HG03378 (cell line): Measurements from ENCODE around the gene CD248.
A peak's percentile ranks its signal among the peaks of the same experiment; 100 is the strongest.

Experiments used
- ATAC-seq: cut with Tn5 transposase; IDR thresholded peaks from one replicate; pipeline ENCODE4 v1.9.1; 2021; ENCODE audit warnings: mild to moderate bottlenecking, moderate library complexity; ENCODE audit not compliant: unreplicated experiment

The CD248 gene

DNA sequence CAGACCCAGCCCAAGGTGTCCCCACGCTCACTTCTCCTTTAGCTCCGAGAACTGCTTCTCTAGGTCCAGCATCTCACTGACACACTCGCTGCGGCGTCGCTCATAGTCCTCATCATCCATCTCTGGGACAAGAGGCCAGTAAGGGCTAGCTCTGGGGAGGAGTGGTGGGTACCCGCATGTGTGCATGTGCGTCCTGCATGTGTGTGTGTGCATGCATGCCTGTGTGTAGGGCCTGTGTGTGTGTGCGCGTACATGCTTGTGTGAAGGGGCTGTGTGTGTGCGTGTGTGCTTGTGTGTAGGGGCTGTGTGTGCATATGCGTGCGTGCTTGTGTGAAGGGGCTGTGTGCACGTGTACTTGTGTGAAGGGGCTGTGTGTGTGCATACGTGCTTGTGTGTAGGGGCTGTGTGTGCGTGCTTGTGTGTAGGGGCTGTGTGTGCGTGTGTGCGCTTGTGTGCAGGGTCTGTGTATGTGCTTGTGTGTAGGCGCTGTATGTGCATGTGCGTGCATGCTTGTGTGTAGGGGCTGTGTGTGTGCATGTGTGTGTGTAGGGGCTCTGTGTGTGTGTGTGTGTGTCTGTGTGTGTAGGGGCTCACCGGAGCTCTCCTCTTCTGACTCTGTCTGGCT, 24.8 kb upstream of the CD248 start:
- no peak for ATAC-seq

DNA sequence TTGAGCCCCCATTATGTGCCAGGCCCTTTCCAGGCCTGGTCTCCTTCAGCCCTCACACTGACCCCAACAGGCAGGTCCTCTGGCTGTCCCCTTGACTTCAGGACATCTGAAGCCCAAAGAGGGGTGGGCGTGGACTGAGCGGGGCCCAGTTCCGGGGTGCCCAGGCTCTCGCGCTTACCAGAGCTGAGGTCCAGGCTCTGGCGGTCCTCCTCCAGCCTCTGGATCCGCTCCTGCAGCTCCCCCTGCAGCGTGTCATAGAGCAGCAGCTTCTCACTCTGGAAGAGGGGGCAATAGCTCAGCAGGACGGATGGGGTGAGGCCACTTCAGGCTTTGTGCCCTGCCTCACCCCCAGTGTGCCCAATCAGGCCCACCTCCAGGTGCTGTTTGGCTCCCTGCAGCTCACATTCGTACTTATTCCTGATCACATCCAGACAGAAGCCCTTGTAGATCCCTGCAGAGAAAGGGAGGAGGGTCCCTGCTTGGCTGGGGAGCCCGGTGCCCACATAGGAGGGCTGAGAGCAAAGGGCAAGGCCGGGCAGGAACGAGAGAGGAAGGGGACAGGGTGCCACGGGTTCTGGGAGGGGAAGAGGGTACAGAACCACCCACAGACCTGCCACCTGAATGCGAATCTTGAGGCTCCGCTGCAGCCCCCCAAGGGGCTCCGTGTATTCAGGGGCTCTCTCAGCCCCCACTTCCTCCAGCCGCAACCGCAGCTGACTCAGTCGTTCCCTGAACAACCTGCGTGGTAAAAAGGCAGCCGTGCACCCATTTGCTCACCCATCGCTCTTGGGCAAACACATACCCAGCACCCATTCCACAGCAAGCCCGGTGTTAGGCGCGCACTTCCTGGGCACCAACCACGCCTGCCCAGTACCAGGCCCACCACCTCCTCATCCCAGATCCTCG, 24.0 kb upstream of the CD248 start:
- ATAC-seq = no peak

DNA sequence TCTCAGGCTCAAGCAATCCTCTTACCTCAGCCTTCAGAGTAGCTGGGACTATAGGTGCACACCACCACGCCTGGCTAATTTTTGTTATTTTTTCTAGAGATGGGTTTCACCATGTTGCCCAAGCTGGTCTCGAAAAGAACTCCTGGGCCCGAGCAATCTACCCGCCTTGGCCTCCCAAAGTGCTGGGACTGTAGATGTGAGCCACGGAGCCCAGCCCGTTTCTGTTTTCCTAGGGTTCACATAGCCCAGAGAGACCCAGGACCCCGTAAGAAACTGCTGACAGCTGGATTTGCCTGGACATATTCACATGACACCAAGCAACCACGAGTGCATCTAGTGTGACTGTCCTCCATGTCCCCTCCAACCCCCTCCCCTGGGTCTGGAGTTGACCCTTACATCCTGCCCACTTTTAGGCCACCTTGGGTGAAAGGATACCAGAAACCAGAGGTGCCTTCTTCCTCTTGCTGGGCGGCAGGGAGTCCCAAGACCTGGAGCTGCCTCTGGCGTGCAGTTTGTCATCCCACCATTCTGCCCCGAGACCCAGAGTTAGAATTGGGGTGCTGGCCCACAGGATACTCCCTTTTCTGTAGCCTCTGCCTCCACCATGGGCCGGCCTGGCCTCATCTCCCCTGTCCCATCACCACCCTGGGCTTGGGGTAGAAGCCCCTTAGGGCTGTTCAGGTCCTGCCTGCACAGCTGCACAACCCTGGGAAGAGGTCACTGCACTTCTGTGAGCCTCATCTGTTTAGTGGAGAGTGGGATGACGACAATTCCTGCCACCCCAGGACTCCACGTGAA, 23.0 kb upstream of the CD248 start:
- no peak for ATAC-seq

DNA sequence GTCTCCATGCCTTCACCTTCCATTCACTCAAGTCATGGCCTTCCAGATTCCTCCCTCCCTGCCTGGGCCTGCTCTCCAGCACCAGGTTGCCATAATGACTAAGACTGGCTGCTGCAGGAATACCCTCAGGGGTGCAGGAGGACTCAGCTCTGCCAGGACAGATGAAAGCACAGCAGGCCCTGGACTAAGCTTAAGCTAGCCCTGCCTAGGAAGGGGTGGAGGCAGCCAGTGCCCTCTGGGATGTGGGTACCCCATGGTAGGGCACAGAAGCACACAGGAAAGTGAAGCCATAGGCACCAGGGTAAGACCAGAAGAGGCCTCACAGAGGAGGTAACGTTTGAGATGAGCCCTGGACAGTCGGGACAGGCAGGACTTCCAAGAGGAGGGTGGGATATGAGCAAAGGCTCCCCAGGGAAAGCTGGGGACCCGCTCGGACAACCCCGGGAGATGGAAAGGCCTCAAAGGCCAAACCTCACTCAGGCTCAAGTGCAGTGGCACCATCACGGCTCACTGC, 22.4 kb upstream of the CD248 start:
- ATAC-seq = no peak

DNA sequence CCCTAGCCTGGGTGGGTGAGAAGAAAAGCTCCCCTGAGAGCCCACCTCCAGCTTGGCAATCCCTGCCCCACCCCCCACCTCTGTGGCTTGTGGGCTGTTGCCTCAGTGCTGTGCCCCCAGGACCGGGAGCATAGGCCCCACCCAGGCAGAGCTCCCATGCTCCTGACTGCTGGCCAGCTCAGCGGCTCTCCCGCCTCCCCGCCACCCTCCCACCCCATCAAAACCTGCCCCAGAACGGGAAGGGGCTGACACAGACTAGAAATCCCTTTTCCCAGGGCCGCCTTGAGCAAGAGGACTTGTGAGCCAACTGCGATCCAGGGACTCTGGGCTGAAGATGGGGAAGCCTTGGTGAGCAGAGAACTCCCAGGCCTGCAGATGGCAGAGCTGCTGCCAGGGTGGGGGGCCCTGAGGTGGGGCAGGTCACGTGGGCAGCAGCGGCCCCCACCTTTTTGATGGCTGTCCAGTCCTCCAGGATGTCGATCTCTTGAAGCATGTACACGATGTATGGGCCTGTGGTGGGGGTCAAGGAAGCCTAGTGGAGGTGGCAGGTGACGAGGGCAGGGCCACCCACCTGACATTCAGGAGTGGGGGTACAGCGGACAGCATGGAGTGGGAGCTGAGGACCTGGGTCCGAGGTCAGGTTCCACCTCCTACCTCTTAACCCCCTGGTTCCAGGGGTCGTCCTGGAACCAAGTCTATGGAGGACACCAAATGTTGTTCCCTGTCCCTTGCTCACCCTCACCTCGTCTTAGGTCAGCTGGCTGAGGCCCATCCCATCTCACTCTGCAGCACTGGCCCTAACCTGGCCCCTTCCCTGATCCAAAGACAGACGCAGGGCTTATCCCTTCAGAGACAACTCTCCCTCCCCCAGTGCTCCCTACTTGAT, 21.7 kb upstream of the CD248 start:
- ATAC-seq = no peak

DNA sequence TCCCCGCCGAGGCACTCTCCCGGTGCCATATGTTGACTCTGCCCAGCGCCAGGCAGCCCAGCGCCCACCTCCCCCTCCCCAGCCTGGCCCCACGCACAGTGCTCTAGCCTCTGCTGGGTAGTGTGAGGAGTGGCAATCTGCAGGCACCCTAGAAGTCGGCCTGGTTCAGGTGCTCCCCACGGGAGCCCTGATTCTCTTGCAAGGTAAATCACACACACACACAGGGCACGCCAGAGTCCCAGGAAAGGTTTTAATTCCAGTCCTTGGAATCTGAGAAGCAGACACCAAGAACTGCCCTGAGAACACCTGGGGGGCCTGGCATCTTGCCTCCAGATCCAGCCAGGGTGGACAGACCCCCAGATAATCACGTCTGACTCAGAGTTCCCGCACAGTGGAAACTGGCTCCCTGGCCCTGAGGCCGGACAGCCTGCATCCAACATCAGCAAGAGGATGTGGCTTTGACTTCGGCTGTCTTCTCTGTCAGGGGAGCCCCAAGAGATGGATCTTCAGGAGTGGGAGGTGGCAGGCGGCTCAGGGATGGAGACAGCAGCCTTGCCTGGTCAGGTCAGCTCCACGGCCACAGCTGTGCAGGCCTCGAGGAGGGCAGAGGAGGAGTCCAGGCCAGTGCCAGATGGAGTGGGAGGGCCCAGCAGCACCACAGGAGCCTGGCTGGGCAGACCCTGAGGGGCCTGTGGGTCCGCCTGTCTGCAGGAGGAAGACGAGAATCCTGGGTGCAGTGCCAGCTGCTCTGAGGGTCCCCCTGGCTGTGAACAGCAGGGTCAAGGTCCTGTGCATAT, 20.5 kb upstream of the CD248 start:
- ATAC-seq = no peak

DNA sequence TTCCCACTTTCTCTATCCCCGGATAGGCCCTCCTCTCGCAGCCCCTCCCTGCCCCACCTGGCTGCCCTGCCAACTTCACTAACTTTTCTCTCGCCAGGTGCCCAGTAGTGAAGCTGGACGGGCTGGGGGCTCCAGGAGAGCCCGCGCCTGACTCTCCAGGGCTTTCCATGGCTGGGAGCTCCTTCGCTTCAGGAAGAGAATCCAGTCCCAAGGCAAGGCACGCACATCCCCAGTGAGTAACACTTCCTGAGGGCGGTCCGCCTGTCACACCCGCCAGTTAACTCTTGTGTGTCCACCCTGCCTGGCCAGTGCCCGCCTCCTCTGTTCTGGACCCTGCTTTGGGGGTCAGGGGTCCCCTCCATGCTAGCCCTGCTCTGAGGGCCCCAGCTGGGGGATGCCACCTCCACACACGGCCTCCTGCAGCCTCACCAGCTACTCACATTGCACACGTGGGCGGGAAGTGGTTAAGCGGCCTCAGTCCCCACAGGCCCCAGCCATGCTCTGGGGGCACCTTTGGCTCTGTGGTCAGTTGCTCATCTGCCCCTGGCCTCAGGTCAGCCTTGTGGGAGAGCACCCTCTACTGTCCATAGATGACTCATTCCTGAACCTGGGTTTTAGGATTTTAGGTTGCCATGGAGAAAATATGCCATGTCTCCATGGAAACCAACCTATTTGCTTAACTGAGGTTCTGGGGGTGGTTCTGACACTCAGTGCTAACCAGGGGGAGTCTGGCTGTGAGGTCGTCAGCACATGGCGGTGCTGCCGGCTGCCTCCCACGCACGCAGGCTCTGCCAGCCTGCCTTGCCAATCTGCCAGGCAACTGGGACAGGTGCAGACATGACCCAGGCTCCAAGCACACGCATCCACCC, 19.6 kb upstream of the CD248 start, which contains the start of gene RIN1:
Gene RIN1 (minus strand): TSS at position 201 of the 869 bp plus-strand sequence. CDS start 32 bp downstream, at position 169.
- ATAC-seq = peak; percentile 54

DNA sequence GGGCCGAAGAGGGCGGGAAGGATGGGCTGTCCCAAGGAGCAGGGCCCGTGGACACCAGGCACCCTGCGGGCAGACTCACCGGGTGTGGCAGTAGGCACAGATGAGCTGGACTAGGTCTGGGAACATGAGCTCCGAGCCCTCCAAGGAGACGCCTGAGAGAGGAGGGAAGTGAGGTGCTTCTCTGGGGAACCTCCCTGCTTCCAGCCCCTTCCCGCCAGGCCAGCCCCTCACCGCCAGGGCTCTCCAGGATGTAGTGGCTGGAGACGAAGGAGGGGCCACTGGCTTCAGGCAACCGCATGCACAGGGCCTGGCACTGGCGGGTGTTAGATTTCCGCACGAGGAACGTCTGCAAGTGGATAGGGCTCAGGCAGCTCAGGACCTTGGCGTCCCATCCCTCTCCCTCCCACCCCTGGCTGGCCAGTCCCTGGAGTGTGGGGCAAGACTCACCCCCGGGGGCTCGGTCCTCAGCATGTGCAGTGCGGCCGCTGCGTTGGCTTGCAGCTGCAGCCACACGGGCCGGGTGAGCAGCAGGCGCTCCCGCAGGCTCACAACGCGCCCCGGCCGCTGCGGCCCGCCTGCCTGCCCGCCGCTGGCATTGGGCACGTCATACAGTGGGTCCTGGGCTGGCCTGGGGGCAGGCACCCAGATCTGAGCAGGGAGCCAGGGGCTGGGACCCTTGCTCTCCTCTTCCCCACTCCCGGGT, 18.8 kb upstream of the CD248 start:
- no peak for ATAC-seq

DNA sequence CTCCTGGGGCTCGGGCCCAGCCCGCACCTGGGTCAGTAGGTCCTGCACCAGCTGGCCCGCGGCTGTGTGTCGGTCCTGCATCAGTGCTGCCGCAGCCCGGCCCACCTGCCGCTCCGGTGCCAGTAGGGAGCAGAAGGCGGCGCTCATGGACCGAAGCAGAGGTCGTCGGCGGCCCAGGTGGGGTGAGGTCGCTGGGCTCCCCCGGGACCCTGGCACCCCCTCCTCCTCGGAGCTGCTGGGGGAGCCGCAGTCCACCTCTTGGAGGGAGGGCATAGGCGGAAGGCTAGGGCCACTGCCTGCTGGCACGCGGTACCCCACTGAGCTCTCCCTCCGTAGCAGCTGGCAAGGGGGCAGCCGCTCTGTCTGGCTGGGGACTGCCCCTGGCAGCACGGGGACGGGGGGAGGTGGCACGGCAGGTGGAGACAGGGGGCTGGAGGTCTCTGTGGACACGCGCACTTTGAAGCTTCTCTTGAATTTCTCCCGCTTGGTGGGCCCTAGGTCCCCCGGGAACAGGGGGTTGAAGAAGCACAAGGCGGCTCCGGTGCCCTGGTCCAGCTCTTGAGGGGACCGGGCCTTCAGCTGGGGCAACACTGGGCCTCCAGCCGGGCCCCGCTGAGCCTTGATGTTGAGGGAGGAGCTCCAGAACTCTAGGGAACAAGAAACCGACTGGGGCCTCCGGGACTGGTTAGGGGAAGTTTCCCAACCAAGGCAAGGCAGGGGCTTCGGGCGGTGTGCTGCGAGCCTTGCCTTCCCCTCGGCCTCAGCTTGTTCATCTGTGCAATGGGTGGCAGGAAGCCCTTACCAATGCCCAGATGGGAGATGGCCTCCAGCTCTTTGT, 18.0 kb upstream of the CD248 start:
- ATAC-seq = no peak

DNA sequence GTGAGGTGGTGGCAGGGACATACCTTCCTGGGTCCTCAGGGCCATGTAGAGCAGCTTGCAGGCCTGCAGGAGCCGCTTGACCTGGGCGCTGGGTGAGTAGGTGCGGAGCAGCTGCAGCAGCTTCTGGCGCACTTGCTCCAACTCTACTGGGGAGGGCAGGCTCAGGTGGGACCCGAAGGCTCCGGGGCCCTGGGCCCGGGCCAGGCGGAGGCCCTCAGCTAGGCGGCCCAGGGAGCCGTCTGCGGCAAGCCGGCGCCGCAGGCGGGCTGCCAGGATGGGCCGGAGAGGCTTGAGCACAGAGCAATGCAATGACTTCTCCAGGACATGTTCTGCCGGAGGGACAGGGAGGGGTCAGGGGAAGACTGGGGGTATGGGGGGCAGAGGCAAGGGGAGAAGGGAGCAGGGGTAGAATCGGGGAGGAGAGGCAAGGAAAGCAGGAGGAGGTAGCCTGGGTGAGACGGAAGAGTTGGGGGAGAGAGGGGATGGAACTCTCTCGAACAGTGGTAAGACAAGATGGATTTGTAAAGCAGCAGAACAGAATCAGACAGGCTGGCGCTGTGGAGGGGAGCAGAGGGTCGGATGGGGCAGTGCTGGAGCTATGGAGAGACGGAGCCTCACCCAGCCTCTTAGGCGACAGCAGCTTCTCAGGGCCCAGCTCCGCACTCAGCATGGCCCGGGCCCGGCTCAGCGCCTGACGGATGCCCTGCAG, 17.2 kb upstream of the CD248 start:
- no peak for ATAC-seq

DNA sequence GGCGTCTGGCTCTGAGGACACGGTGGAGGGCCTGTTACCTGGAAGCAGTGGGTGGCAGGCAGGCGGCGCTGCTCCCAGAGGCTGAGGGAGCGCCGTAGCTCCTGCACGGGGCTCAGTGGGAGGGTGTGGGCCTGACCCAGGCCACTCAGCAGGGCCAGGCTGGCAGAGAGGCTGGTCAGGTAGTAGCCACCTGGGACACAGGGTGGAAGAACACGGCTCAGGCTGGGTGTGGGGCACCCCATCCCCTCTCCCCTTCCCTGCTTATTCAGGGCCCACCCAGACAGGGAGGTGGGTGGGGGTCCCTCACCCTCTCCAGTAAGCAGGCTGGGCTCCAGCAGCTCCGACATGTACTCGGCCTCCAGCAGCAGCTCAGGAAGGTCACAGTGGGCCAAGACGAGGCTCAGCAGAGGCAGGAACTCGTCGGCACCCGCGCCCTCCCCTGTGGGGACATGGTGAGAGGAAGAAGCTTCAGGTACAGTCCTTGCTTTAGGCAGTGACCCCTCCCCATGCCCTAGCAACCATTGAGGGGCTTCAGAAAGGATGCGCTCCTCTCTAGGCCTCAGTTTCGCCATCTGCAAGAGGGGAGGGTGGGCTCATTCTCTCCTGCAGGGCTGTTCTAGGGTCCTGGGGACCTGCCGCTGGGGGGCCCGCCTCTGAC, 16.5 kb upstream of the CD248 start:
- no peak for ATAC-seq

DNA sequence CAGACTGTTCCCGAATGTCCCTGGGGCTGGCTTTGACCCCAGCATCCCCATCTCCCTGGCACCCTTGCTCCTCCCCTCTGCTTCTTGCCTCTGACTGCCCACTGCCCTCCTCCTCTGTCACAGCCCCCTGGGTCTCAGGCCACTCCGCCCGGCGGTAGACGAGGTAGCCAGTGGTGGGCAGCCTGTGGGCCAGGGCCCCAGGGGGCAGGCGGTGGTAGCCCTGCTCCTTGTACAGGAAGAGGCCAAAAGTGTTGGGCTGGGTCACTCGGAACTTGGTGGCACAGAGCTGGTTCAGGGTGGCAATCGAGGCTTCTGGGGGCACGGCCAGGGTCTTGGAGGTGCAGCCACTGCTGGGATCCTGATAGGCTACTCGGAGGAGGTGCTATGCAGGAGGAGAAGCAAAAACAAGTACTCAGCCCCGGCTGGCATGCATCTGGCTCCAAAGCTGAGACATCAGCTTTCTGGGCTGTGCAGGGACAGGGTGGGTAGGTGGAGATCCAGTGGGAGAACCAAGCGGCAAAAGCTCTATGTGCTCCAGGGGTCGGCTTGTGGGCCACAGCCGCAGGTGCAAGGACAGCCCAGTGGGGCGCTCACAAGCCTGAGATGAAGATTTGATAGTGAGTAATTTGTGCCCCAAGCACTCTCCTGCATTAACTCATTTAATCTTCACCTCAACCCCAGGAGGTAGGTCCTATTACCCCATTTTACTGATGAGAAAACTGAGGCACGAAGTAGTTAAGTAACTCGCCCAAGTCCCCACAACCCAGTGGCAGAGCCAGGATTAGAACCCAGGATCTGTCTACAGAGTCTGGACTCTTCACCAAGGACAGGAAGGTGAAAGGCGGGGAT, 15.8 kb upstream of the CD248 start:
- ATAC-seq = no peak

DNA sequence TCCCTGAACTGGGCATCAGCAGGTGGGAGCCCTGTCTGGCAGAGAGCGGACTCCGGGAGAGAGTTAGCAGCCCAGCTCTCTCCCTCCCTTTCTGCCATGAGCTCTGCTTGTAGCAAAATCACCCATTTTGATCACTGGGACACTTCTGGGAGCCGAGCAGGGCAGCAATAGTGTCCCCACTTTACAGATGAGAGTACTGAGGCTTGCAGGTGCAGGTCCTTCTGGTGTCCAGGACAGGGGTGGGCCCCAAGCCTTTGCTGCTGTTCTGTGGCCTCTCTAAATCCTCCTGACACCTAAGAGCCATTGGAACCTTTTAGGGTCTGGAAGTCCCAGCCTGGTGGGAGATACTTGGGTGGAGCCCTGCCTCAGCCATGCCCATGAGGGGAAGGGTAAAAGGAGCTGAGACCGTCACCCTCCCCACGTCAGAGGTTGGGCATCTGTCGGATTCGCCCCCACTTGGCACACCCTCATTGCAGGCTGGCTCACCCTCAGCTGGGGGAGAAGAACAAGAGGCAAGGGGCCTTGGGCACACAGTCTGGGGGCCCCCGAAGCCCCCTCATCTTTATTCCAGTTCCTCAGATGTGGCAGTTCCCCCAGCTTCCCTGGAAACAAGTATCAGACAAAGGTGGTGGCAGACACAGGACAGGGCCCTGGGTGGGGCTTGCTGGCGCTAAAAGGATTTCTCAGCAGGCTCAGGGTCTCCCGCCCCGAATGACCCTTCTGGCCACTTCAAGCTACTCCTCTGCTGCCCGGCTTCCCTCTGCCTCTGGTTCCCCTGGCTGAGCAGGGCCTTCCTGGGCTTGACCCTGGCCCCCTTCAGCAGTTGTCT, 14.9 kb upstream of the CD248 start:
- ATAC-seq = no peak

DNA sequence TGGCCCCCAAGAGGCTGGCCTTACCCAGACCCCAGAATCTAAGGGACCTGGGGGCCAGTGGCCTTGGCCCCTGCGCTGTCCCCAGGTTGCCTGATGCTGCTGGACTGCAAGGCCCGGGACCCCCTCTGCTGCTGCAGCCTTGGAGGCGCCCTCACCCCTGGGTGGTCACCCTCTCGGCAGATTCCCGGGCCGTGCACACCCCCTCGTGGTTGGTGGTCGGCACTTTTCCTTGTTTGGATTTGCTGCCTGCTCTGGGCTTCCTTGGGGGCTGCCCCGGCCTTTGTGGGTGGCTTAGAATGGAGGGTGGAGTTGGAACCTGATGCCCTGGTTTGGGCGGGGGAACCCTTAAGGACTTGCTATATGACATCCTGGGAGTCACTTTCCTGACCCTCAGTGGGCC, 14.1 kb upstream of the CD248 start:
- ATAC-seq = no peak
